GM23338 (cell line): Measurements from ENCODE around the gene PCDHGA1. TPM values are rescaled to one million over a fixed set of nuclear protein-coding genes. Genes with fewer than 3 reads are reported as not detected.
A peak's percentile ranks its signal among the peaks of the same experiment; 100 is the strongest.
"Not testable (repeated sequence)": the region's sequence is repeated elsewhere in the genome, so short reads cannot be mapped to it uniquely, and the experiment has no call there.

ENCODE experiments used
- ATAC-seq: fragments of 200-7000 bp; cut with Tn5 transposase; 3 replicates; pipeline ENCODE4 v1.9.1; 2020
- DNase-seq: peaks from one replicate; pipeline ENCODE4 v3.0.0-alpha.2; 2015; ENCODE audit warnings: low spot score
- H2AFZ ChIP-seq: fragments of 200-600 bp; sonication (generic); 2 replicates; pipeline ENCODE4 v1.8.0; 2016; ENCODE audit warnings: antibody characterized with exemption, mild to moderate bottlenecking, moderate library complexity
- H3F3A ChIP-seq: fragments of 200-600 bp; sonication (generic); replicated peaks from 2 replicates; pipeline ENCODE4 v1.8.0; 2017; ENCODE audit warnings: antibody characterized with exemption, mixed run types, low read depth
- H3K27ac ChIP-seq: fragments of 200-600 bp; sonication (generic); 2 replicates; pipeline ENCODE4 v1.6.1; 2016; ENCODE audit warnings: low read depth
- H3K27me3 ChIP-seq: fragments of 200-600 bp; sonication (generic); 2 replicates; pipeline ENCODE4 v1.8.0; 2016; ENCODE audit warnings: mild to moderate bottlenecking, mixed run types, moderate library complexity; ENCODE audit not compliant: insufficient read depth
- H3K36me3 ChIP-seq: fragments of 200-600 bp; sonication (generic); 2 replicates; pipeline ENCODE4 v1.8.0; 2016; ENCODE audit warnings: mild to moderate bottlenecking; ENCODE audit not compliant: insufficient read depth
- H3K4me1 ChIP-seq: fragments of 200-600 bp; sonication (generic); 2 replicates; pipeline ENCODE4 v1.8.0; 2016; ENCODE audit warnings: mild to moderate bottlenecking, moderate library complexity; ENCODE audit not compliant: insufficient read depth
- H3K4me2 ChIP-seq: fragments of 200-600 bp; sonication (generic); 2 replicates; pipeline ENCODE4 v1.7.1; 2017; ENCODE audit warnings: mixed run types
- H3K4me3 ChIP-seq: fragments of 200-600 bp; sonication (generic); 2 replicates; pipeline ENCODE4 v1.6.1; 2016; ENCODE audit warnings: mixed run types
- H3K79me2 ChIP-seq: fragments of 200-600 bp; sonication (generic); replicated peaks from 2 replicates; pipeline ENCODE4 v1.8.0; 2017; ENCODE audit warnings: mild to moderate bottlenecking; ENCODE audit not compliant: insufficient read depth
- H3K9me2 ChIP-seq: fragments of 200-600 bp; sonication (generic); 2 replicates; pipeline ENCODE4 v1.8.0; 2017; ENCODE audit not compliant: insufficient read depth
- H4K20me1 ChIP-seq: fragments of 200-600 bp; sonication (generic); replicated peaks from 2 replicates; pipeline ENCODE4 v1.8.0; 2017; ENCODE audit warnings: mild to moderate bottlenecking; ENCODE audit not compliant: insufficient read depth
- H3K27ac Mint-ChIP-seq: 2 replicates; pipeline ENCODE4 v1.8.0; 2020; ENCODE audit warnings: inconsistent platforms, mild to moderate bottlenecking, moderate library complexity, mixed read lengths
- H3K27me3 Mint-ChIP-seq: 3 replicates; pipeline ENCODE4 v1.8.0; 2022; ENCODE audit warnings: low read depth, mild to moderate bottlenecking, moderate library complexity, mixed read lengths, inconsistent platforms; ENCODE audit not compliant: insufficient read depth, poor library complexity
- H3K36me3 Mint-ChIP-seq: 3 replicates; pipeline ENCODE4 v1.8.0; 2021; ENCODE audit warnings: low read depth, mild to moderate bottlenecking, inconsistent platforms, moderate library complexity, mixed read lengths
- H3K4me1 Mint-ChIP-seq: 3 replicates; pipeline ENCODE4 v1.8.0; 2020; ENCODE audit warnings: mild to moderate bottlenecking, inconsistent platforms, mixed read lengths
- H3K4me3 Mint-ChIP-seq: 3 replicates; pipeline ENCODE4 v1.8.0; 2021; ENCODE audit warnings: moderate library complexity, mild to moderate bottlenecking, inconsistent platforms, mixed read lengths
- H3K9me3 Mint-ChIP-seq: 3 replicates; pipeline ENCODE4 v1.8.0; 2020; ENCODE audit warnings: moderate library complexity, mild to moderate bottlenecking, inconsistent platforms, mixed read lengths
- CTCF ChIP-seq, 2 experiments: fragments of 200-600 bp in 1 of 2; sonication (generic) in 1 of 2; conservative IDR thresholded peaks; 2 replicates each; pipeline versions ENCODE4 v1.5.1 to v1.6.1; 2016 to 2017; ENCODE audit warnings: antibody characterized with exemption in 2 of 2, low read depth in 2 of 2, mild to moderate bottlenecking in 2 of 2, moderate library complexity in 1 of 2
- ETS1 ChIP-seq: IDR thresholded peaks from 2 replicates; pipeline ENCODE4 v1.6.1; 2016; ENCODE audit warnings: antibody characterized with exemption
- JUNB ChIP-seq: IDR thresholded peaks from one replicate; pipeline ENCODE4 v1.6.1; 2016; ENCODE audit warnings: antibody characterized with exemption; ENCODE audit not compliant: unreplicated experiment
- REST ChIP-seq: IDR thresholded peaks from one replicate; pipeline ENCODE4 v1.6.1; 2018; ENCODE audit warnings: antibody characterized with exemption; ENCODE audit not compliant: unreplicated experiment
- STAT1 ChIP-seq: IDR thresholded peaks from one replicate; pipeline ENCODE4 v1.6.1; 2016; ENCODE audit warnings: antibody characterized with exemption; ENCODE audit not compliant: unreplicated experiment
- polyA plus RNA-seq: library from polyadenylated mRNA; unstranded; fragments of >200 nt; fragmentation: Nextera tagmentation; extraction: Ambion mirVana; gene quantifications from 2 replicates; pipeline ENCODE4 v1.2.1, GENCODE V29; 2016
- total RNA-seq: library from RNA; depleted of rRNA; stranded (reverse); fragments of >200 nt; shearing (Covaris generic); gene quantifications from 2 replicates; pipeline ENCODE4 v1.2.3, GENCODE V29; 2014

Gene PCDHGA1
- total and polyA plus RNA-seq, 2 experiments from 2014 or later: 0.39 to 1.7 TPM

- TF ChIP-seq ETS1 (no peak), STAT1 (no peak), REST (no peak), JUNB (no peak)
Measured at GRCh38 chr5:141393267-141393666, 63.0 kb downstream of the PCDHGA1 start (continued).

- peaks cover 12% of the 10 kb centered on the region; the same call in 1 of the 2 replicates for H3K36me3 ChIP-seq
- H3K9me2 ChIP-seq, H2AFZ ChIP-seq, H3K27ac Mint-ChIP-seq, H3K4me1 ChIP-seq, H3K4me2 ChIP-seq, H3K27ac ChIP-seq, DNase-seq, H3K4me3 ChIP-seq, ATAC-seq, H3K27me3 ChIP-seq, H4K20me1 ChIP-seq, H3F3A ChIP-seq, H3K4me1 Mint-ChIP-seq, H3K79me2 ChIP-seq, H3K4me3 Mint-ChIP-seq: not testable (repeated sequence)
- peaks cover 11% of the 10 kb centered on the region for H3K27me3 Mint-ChIP-seq
- peaks cover 81% of the 10 kb centered on the region for H3K36me3 Mint-ChIP-seq
- peaks cover 87% of the 10 kb centered on the region for H3K9me3 Mint-ChIP-seq
Measured at GRCh38 chr5:141394401-141395187, 64.3 kb downstream of the PCDHGA1 start.

- ATAC-seq: peak; percentile 90
- H3K4me1 Mint-ChIP-seq, H3K4me3 Mint-ChIP-seq, H3K27me3 ChIP-seq, H3K9me2 ChIP-seq, H4K20me1 ChIP-seq, H2AFZ ChIP-seq, H3K27ac ChIP-seq, H3K27ac Mint-ChIP-seq, H3K79me2 ChIP-seq, H3F3A ChIP-seq, H3K4me1 ChIP-seq: not testable (repeated sequence)
- Mint-ChIP-seq H3K9me3 (peaks cover 79% of the 10 kb centered on the region), H3K27me3 (peaks cover 16% of the 10 kb centered on the region), H3K36me3 (peaks cover 63% of the 10 kb centered on the region)
- 0 out of 2 replicates have a peak, but pooled peaks cover 13% of the 10 kb centered on the region for H3K36me3 ChIP-seq
- H3K4me3 ChIP-seq: peak within 1 kb of the TSS; percentile 52
- peak; percentile 69 for TF ChIP-seq CTCF (conservative IDR thresholded peaks at IDR 0.05; ENCODE audit: low read depth in 2 of 2)
- H3K4me2 ChIP-seq: peak within 1 kb of the TSS; percentile 61; the same call in 1 of the 2 replicates
- DNase-seq: peak; percentile 79
Measured at GRCh38 chr5:141397756-141398551, 67.6 kb downstream of the PCDHGA1 start, which contains the start of gene PCDHGB5. TSS of gene PCDHGB5 (plus strand) at chr5:141397947. CDS start at chr5:141398128, 181 bp downstream.
